B cell (primary cell): ENCODE measurements around the gene CILP2. TPM values are rescaled to one million over a fixed set of nuclear protein-coding genes. Genes with fewer than 3 reads are reported as not detected.
A peak's percentile ranks its signal among the peaks of the same experiment; 100 is the strongest.

Experiments
- ATAC-seq: fragments of 200-7000 bp; cut with Tn5 transposase; one replicate; pipeline ENCODE4 v1.10.0; 2021; ENCODE audit warnings: low read depth, mild to moderate bottlenecking, moderate number of reproducible peaks, moderate library complexity
- CTCF ChIA-PET: fragments of 350-600 bp; sonication (Branson Sonifier 250); formaldehyde crosslinking; loops from one replicate; lab custom pipeline; 2021; ENCODE audit warnings: antibody characterized with exemption, inconsistent platforms; lab: Charles Lee
- POLR2A ChIA-PET: fragments of 350-600 bp; sonication (Branson Sonifier 250); formaldehyde crosslinking; loops from one replicate; lab custom pipeline; 2021; ENCODE audit warnings: antibody characterized with exemption; lab: Charles Lee
- DNase-seq: peaks from one replicate; pipeline ENCODE4 v3.0.0; 2013
- H2AFZ ChIP-seq: 2 replicates; pipeline ENCODE4 v1.6.1; 2012; ENCODE audit warnings: mild to moderate bottlenecking, low read depth, low read length; ENCODE audit not compliant: insufficient read depth, poor library complexity, severe bottlenecking
- H3K27ac ChIP-seq, 2 donors: 1 replicate in 1 of 2; 2 replicates in 1 of 2; pipeline ENCODE4 v1.5.1; 2012 to 2013; ENCODE audit warnings: low read length in 2 of 2, mild to moderate bottlenecking in 2 of 2, moderate library complexity in 1 of 2
- H3K27me3 ChIP-seq, 4 experiments: fragments of 200-600 bp in 1 of 4; sonication (generic) in 1 of 4; replicated peaks in 1 of 4; 1 replicate in 2 of 4; 2 replicates in 2 of 4; pipeline versions ENCODE4 v1.6.1 to v1.7.0; 2013 to 2016; ENCODE audit warnings: low read length in 3 of 4, mild to moderate bottlenecking in 2 of 4, mixed read lengths in 1 of 4, moderate library complexity in 1 of 4; ENCODE audit not compliant: insufficient read depth in 4 of 4, control insufficient read depth in 3 of 4; ENCODE audit errors: control extremely low read depth in 1 of 4
- H3K36me3 ChIP-seq, 2 experiments: replicated peaks in 1 of 2; 1 replicate in 1 of 2; 2 replicates in 1 of 2; pipeline versions ENCODE4 v1.6.1 to v1.7.1; 2013; ENCODE audit warnings: low read length in 1 of 2; ENCODE audit not compliant: insufficient read depth in 2 of 2, control insufficient read depth in 1 of 2; ENCODE audit errors: control extremely low read depth in 1 of 2, extremely low read depth in 1 of 2
- H3K4me1 ChIP-seq, 2 donors: fragments of 200-600 bp in 1 of 2; sonication (generic) in 1 of 2; 1 replicate in 1 of 2; 2 replicates in 1 of 2; pipeline versions ENCODE4 v1.5.1 to v1.6.1; 2013 to 2017; ENCODE audit warnings: low read length in 2 of 2; ENCODE audit not compliant: control insufficient read depth in 2 of 2, insufficient read depth in 2 of 2
- H3K4me2 ChIP-seq: replicated peaks from 2 replicates; pipeline ENCODE3; 2012; ENCODE audit warnings: mild to moderate bottlenecking, low read depth, low read length; ENCODE audit not compliant: poor library complexity, severe bottlenecking
- H3K4me3 ChIP-seq, 5 experiments: fragments of 200-600 bp in 1 of 5; sonication (generic) in 1 of 5; 1 replicate in 3 of 5; 2 replicates in 2 of 5; pipeline versions ENCODE4 v1.5.1 to v1.7.0; 2011 to 2016; ENCODE audit warnings: low read length in 4 of 5, mild to moderate bottlenecking in 4 of 5, low read depth in 2 of 5, control low read depth in 1 of 5, moderate library complexity in 1 of 5; ENCODE audit not compliant: insufficient read depth in 1 of 5; ENCODE audit errors: control extremely low read depth in 1 of 5, extremely low read depth in 1 of 5
- H3K79me2 ChIP-seq: fragments of 200-600 bp; sonication (generic); one replicate; pipeline ENCODE4 v1.6.0; 2016; ENCODE audit warnings: low read length; ENCODE audit not compliant: control insufficient read depth, insufficient read depth
- H3K9ac ChIP-seq: fragments of 200-600 bp; sonication (generic); 2 replicates; pipeline ENCODE4 v1.6.1; 2017; ENCODE audit warnings: mild to moderate bottlenecking, low read length, moderate library complexity
- H3K9me3 ChIP-seq, 3 donors: one replicate each; pipeline versions ENCODE4 v1.6.1 to v1.7.1; 2013; ENCODE audit warnings: low read length in 2 of 3; ENCODE audit not compliant: control insufficient read depth in 2 of 3, insufficient read depth in 1 of 3; ENCODE audit errors: control extremely low read depth in 1 of 3
- H4K20me1 ChIP-seq: 2 replicates; pipeline ENCODE4 v1.6.0; 2012; ENCODE audit warnings: mild to moderate bottlenecking, low read length; ENCODE audit not compliant: insufficient read depth, control insufficient read depth, poor library complexity, severe bottlenecking
- H3K27ac Mint-ChIP-seq: one replicate; pipeline ENCODE4 v1.8.0; 2021; ENCODE audit warnings: mixed read lengths
- H3K27me3 Mint-ChIP-seq: one replicate; pipeline ENCODE4 v1.8.0; 2021; ENCODE audit warnings: mixed read lengths
- H3K4me1 Mint-ChIP-seq: one replicate; pipeline ENCODE4 v1.8.0; 2021; ENCODE audit warnings: mixed read lengths
- H3K4me3 Mint-ChIP-seq: one replicate; pipeline ENCODE4 v1.8.0; 2021; ENCODE audit warnings: mixed read lengths
- H3K9me3 Mint-ChIP-seq: one replicate; pipeline ENCODE4 v1.8.0; 2022; ENCODE audit warnings: mixed read lengths; ENCODE audit not compliant: insufficient read depth
- EZH2 ChIP-seq: IDR thresholded peaks from 2 replicates; pipeline ENCODE4 v1.6.1; 2012; ENCODE audit warnings: borderline replicate concordance, low read depth, mild to moderate bottlenecking, moderate library complexity, low read length; ENCODE audit not compliant: insufficient read depth, poor library complexity, severe bottlenecking
- WGBS: methylation state at CpG from one replicate; pipeline ENCODE4 v1.1.5; 2013; ENCODE audit warnings: missing lambda C conversion rate; ENCODE audit not compliant: insufficient coverage; 5-methylcytosine and 5-hydroxymethylcytosine counted together
- intact Hi-C: fragments of 100-400 bp; cut with micrococcal nuclease; formaldehyde crosslinking; loops from one replicate; pipeline ENCODE4 v1.10.0; 2022
- polyA minus RNA-seq: library from RNA; depleted of rRNA, polyadenylated mRNA; stranded (reverse); fragments of >200 nt; gene quantifications from 2 replicates; pipeline ENCODE4 v1.2.3, GENCODE V29; 2012
- polyA plus RNA-seq: library from polyadenylated mRNA; depleted of rRNA; stranded (reverse); fragments of >200 nt; gene quantifications from 2 replicates; pipeline ENCODE4 v1.2.3, GENCODE V29; 2012
- total RNA-seq, 2 donors: library from RNA; stranded (reverse); fragments of 120-200 nt in 1 of 2; gene quantifications; 1 replicate in 1 of 2; 2 replicates in 1 of 2; pipeline versions ENCODE4 v1.2.3 to v1.2.4, GENCODE V29; 2013 to 2022
- TF ChIP-seq, protein P1 (sequence below): fragments of 200-600 bp; IDR thresholded peaks from one replicate; pipeline ENCODE4 v1.8.0; 2022; ENCODE audit warnings: antibody characterized with exemption, mild to moderate bottlenecking

Gene CILP2, protein sequence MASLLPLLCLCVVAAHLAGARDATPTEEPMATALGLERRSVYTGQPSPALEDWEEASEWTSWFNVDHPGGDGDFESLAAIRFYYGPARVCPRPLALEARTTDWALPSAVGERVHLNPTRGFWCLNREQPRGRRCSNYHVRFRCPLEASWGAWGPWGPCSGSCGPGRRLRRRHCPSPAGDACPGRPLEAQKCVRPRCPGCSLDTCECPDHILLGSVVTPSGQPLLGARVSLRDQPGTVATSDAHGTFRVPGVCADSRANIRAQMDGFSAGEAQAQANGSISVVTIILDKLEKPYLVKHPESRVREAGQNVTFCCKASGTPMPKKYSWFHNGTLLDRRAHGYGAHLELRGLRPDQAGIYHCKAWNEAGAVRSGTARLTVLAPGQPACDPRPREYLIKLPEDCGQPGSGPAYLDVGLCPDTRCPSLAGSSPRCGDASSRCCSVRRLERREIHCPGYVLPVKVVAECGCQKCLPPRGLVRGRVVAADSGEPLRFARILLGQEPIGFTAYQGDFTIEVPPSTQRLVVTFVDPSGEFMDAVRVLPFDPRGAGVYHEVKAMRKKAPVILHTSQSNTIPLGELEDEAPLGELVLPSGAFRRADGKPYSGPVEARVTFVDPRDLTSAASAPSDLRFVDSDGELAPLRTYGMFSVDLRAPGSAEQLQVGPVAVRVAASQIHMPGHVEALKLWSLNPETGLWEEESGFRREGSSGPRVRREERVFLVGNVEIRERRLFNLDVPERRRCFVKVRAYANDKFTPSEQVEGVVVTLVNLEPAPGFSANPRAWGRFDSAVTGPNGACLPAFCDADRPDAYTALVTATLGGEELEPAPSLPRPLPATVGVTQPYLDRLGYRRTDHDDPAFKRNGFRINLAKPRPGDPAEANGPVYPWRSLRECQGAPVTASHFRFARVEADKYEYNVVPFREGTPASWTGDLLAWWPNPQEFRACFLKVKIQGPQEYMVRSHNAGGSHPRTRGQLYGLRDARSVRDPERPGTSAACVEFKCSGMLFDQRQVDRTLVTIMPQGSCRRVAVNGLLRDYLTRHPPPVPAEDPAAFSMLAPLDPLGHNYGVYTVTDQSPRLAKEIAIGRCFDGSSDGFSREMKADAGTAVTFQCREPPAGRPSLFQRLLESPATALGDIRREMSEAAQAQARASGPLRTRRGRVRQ
- total RNA-seq (0.10 and 0.12 TPM in 2 replicates), polyA plus RNA-seq (0.04 and 0.07 TPM in 2 replicates), polyA minus RNA-seq (0.09 and 0.21 TPM in 2 replicates)
- total RNA-seq (2013), result 0.02 TPM

DNA sequence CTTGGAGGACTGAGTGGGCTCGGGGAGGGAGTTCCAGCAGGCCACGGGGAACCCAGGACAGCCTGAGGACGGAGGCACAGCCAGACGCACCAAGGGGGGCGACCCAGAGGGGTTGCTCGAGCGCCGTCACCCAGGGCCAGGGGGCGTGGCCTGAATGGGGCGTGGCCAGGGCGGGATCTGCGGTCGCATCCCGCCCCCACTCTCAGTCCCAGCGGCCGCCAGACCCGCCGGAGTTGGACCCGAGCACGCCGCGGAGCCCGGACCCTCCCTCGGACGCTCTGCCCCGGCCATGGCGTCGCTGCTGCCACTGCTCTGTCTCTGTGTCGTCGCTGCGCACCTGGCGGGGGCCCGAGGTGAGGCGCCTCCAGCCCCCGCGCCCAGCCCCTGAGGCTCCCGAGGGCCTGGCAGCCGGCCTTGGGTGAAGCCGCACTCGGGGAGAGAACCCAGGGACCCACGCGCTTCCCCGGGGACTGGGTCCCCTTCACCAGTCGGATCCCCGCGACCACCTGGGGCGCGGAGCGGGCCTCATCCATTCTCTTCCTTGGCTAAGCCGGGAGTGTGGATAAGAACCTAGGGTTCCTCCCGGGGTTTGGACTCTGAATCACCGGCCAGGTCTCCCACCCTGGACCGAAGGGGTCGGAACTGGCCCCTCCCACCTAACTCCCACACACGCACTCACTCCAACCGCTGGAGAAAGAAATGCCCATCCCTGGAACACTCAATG, at the start of gene CILP2:
Gene CILP2, plus strand, starts transcription at position 205 of the 724 bp plus-strand sequence. Its CDS starts 85 bp downstream, at position 290.
- Histone ChIP-seq H4K20me1 (no peaks in the 10 kb centered on the region), H2AFZ (peak within 1 kb of the TSS; percentile 29), H3K4me1 (peaks cover 36 to 38% of the 10 kb centered on the region in 2 donors), H3K9me3 (peaks cover 0 to 34% (median 0%) of the 10 kb centered on the region in 3 donors), H3K79me2 (no peaks in the 10 kb centered on the region), H3K27me3 (peaks cover 0 to 54% (median 21%) of the 10 kb centered on the region in 4 experiments), H3K4me3 (peak within 1 kb of the TSS in 2 of 5 experiments; percentile 23 to 41), H3K27ac (no peak within 1 kb of the TSS), H3K4me2 (peak within 1 kb of the TSS; percentile 72), H3K36me3 (no peaks in the 10 kb centered on the region), H3K9ac (peak within 1 kb of the TSS; percentile 50)
- Mint-ChIP-seq H3K27ac (no peak within 1 kb of the TSS), H3K4me1 (peaks cover 25% of the 10 kb centered on the region), H3K9me3 (no peaks in the 10 kb centered on the region), H3K27me3 (peaks cover 22% of the 10 kb centered on the region), H3K4me3 (peak within 1 kb of the TSS; percentile 74)
- DNase-seq (peak; percentile 60), ATAC-seq (peak; percentile 15)
- TF ChIP-seq, protein P1, sequence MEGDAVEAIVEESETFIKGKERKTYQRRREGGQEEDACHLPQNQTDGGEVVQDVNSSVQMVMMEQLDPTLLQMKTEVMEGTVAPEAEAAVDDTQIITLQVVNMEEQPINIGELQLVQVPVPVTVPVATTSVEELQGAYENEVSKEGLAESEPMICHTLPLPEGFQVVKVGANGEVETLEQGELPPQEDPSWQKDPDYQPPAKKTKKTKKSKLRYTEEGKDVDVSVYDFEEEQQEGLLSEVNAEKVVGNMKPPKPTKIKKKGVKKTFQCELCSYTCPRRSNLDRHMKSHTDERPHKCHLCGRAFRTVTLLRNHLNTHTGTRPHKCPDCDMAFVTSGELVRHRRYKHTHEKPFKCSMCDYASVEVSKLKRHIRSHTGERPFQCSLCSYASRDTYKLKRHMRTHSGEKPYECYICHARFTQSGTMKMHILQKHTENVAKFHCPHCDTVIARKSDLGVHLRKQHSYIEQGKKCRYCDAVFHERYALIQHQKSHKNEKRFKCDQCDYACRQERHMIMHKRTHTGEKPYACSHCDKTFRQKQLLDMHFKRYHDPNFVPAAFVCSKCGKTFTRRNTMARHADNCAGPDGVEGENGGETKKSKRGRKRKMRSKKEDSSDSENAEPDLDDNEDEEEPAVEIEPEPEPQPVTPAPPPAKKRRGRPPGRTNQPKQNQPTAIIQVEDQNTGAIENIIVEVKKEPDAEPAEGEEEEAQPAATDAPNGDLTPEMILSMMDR, result no peak
- no peak for TF ChIP-seq EZH2
- POLR2A ChIA-PET, result interaction anchor here (0.6 kb wide), 1 partner anchor 100 kb away, joined by 5 read pairs; no protein-coding TSS in a partner anchor
- 9% methylated on average over 55 of the region's 56 CpGs for WGBS
- CTCF ChIA-PET, result no interaction called here
- intact Hi-C loops, result no loop called here
